ENCODE data around the gene TMED10.

DNA sequence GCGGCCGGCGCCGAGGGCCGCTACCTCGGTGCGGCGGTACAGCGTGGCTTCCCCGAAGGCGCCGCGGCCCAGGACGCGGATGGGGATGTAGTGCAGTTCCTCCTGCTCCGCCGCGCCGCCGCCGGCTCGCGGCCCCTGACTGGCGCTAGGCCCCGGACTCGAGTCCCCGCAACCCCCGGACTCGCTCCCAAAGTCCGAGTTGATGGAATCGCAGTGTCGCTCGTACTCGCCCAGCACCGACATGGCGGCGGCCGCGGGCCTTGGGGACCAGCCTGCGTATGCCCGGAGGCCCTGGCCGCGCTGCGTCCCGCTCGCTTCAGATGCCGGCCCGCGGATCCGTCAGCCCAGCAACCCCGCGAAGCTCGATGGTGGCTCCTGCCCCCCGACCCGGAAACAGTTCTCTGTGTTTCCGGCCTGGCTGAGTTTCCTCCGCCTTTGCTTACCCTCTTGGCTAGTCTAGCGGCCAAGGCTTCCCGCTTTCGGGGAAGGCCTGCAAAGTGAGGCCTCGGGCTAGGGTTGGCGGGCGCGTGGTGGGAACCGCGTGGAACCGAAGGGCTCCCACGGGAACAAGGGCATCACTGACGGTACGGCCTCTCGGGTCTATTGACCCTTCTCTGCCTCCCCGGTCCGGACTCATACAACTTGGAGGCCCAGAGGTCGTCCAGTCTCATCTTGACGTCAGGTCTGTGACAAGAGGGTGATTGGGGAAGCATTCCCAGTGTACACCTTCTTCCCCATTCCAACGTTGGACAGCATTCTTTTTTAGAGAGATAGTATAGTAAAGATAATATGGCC, 49.5 kb downstream of the TMED10 start, which contains the start of gene NEK9:
- TF ChIP-seq CTCF (tag by site-specific recombination; IDR thresholded peaks at IDR 0.05) (peak; percentile 67), ZNF558 (tag by site-specific recombination; IDR thresholded peaks at IDR 0.05) (no peak), SETDB1 (IDR thresholded peaks at IDR 0.05; ENCODE audit: insufficient read length, low read length) (no peak), SP3 (tag by site-specific recombination; IDR thresholded peaks at IDR 0.05) (peak; percentile 31; the same call in 1 of the 2 replicates), BCL11A (tag by site-specific recombination; IDR thresholded peaks at IDR 0.05; ENCODE audit: low read depth) (no peak), TCF7L2 (IDR thresholded peaks at IDR 0.05; ENCODE audit: borderline replicate concordance, low read depth, low read length) (no peak), ZFHX2 (tag by site-specific recombination; conservative IDR thresholded peaks at IDR 0.05) (0 out of 2 replicates have a peak, but pooled peaks have one; percentile 15)
- TF ChIP-seq, protein P1, sequence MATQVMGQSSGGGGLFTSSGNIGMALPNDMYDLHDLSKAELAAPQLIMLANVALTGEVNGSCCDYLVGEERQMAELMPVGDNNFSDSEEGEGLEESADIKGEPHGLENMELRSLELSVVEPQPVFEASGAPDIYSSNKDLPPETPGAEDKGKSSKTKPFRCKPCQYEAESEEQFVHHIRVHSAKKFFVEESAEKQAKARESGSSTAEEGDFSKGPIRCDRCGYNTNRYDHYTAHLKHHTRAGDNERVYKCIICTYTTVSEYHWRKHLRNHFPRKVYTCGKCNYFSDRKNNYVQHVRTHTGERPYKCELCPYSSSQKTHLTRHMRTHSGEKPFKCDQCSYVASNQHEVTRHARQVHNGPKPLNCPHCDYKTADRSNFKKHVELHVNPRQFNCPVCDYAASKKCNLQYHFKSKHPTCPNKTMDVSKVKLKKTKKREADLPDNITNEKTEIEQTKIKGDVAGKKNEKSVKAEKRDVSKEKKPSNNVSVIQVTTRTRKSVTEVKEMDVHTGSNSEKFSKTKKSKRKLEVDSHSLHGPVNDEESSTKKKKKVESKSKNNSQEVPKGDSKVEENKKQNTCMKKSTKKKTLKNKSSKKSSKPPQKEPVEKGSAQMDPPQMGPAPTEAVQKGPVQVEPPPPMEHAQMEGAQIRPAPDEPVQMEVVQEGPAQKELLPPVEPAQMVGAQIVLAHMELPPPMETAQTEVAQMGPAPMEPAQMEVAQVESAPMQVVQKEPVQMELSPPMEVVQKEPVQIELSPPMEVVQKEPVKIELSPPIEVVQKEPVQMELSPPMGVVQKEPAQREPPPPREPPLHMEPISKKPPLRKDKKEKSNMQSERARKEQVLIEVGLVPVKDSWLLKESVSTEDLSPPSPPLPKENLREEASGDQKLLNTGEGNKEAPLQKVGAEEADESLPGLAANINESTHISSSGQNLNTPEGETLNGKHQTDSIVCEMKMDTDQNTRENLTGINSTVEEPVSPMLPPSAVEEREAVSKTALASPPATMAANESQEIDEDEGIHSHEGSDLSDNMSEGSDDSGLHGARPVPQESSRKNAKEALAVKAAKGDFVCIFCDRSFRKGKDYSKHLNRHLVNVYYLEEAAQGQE (tag by site-specific recombination; IDR thresholded peaks at IDR 0.05) = peak; percentile 70
